Nephron progenitor cell (in vitro differentiated cells): Measurements from ENCODE around the gene PARD3.

ENCODE experiments used
- DNase-seq: peaks from one replicate; pipeline ENCODE4 v3.0.0; 2021
- H3K27ac Mint-ChIP-seq: 2 replicates; pipeline ENCODE4 v1.8.0; 2021; ENCODE audit warnings: mild to moderate bottlenecking, moderate library complexity, mixed read lengths
- H3K27me3 Mint-ChIP-seq: 2 replicates; pipeline ENCODE4 v1.8.0; 2021; ENCODE audit warnings: mild to moderate bottlenecking, low read depth, mixed read lengths; ENCODE audit not compliant: poor library complexity
- H3K36me3 Mint-ChIP-seq: 2 replicates; pipeline ENCODE4 v1.8.0; 2021; ENCODE audit warnings: low read depth, mixed read lengths
- H3K4me1 Mint-ChIP-seq: 2 replicates; pipeline ENCODE4 v1.8.0; 2021; ENCODE audit warnings: mixed read lengths
- H3K4me3 Mint-ChIP-seq: 2 replicates; pipeline ENCODE4 v1.8.0; 2021; ENCODE audit warnings: mild to moderate bottlenecking, moderate library complexity, mixed read lengths
- H3K9me3 Mint-ChIP-seq: 2 replicates; pipeline ENCODE4 v1.8.0; 2021; ENCODE audit warnings: mild to moderate bottlenecking, moderate library complexity, mixed read lengths
- TF ChIP-seq, protein P1 (sequence below): fragments of 200-600 bp; sonication (generic); IDR thresholded peaks from 2 replicates; pipeline ENCODE4 v1.5.0; 2021; ENCODE audit warnings: antibody characterized with exemption

The PARD3 gene

DNA sequence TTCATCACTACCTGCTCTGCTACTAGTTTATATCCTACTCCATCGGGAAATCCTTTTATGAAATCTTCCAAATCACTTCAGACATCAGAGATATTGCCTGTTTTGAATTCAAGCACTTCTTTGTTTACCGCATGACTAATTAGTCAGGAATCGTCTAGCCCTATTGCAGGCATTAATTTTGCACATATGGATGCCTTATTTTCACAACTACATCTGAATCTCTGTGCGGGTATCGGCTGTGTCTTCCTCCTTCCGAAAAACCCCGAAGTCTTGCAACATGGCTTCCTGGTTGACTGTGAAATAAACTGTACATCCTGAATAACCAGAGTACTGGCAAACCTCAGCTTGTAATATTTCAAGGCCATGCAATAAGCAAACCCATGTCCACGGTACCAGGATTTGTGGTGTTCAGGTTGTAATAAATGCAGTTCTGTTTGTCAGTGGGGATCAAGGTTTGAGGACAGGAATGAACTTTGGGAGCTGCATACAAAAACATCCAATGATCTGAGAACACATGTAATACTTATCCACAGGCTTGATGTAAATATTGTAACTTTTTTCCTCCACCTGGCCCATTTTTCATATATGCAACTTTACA, 642.1 kb downstream of the PARD3 start:
- H3K4me1 Mint-ChIP-seq: peaks cover 63% of the 10 kb centered on the region
- H3K27ac Mint-ChIP-seq: no peak overlapping the region
- DNase-seq: no peak
- TF ChIP-seq, protein P1, sequence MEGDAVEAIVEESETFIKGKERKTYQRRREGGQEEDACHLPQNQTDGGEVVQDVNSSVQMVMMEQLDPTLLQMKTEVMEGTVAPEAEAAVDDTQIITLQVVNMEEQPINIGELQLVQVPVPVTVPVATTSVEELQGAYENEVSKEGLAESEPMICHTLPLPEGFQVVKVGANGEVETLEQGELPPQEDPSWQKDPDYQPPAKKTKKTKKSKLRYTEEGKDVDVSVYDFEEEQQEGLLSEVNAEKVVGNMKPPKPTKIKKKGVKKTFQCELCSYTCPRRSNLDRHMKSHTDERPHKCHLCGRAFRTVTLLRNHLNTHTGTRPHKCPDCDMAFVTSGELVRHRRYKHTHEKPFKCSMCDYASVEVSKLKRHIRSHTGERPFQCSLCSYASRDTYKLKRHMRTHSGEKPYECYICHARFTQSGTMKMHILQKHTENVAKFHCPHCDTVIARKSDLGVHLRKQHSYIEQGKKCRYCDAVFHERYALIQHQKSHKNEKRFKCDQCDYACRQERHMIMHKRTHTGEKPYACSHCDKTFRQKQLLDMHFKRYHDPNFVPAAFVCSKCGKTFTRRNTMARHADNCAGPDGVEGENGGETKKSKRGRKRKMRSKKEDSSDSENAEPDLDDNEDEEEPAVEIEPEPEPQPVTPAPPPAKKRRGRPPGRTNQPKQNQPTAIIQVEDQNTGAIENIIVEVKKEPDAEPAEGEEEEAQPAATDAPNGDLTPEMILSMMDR: no peak
- peaks cover 11% of the 10 kb centered on the region for H3K36me3 Mint-ChIP-seq
- H3K4me3 Mint-ChIP-seq: no peak overlapping the region
- peaks cover 12% of the 10 kb centered on the region for H3K9me3 Mint-ChIP-seq
- peaks cover 3% of the 10 kb centered on the region for H3K27me3 Mint-ChIP-seq

DNA sequence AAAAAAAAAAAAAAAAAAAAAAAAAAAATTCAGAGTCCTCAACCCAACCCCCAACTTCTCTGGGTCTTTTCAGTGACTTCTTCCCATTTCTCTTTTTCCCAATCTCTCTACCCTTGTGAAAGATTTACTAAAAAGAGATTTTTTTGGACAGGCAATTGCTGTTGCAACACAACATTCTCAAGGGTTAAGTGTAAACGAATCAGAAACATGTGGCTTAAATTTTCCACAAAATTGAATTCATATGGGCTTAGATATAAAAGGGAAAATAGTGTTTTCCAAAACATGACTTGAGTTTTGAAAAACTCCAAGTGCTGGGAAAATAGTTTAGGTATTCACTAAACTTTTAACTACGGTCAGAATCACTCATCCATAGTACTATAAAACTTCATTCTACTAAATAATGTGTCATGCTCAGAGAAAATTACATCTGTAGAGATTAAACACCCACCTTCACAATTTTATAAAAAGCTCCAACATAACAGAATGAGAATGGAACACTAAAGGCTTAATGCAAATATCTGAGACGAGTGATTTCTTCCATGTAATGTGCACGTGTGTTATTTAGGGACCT, 643.1 kb downstream of the PARD3 start:
- peaks cover 3% of the 10 kb centered on the region for H3K27me3 Mint-ChIP-seq
- no peak overlapping the region for H3K27ac Mint-ChIP-seq
- peaks cover 63% of the 10 kb centered on the region for H3K4me1 Mint-ChIP-seq
- H3K36me3 Mint-ChIP-seq: peaks cover 11% of the 10 kb centered on the region
- DNase-seq: no peak
- no peak overlapping the region for H3K4me3 Mint-ChIP-seq
- peaks cover 12% of the 10 kb centered on the region for H3K9me3 Mint-ChIP-seq
- TF ChIP-seq, protein P1: no peak

DNA sequence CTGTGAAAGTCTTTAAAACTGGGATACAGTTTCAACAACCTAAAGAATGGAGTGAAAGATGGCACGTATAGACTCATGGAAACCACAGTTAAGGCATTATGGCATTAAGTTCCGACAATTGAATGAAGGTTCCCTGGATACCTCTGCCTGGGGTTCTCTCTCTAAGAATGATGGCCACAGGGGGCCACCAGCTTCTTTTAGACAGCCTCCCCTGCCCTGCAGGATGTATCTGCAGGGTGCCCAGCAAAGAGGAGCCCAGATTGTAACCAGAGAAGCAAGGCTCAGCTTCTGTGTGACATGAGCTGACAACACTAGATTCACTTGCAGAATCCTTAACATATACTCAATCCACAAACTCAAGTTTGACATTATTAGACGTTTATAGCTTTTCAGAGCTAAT, 645.4 kb downstream of the PARD3 start:
- no peak for DNase-seq
- TF ChIP-seq, protein P1: no peak
- peaks cover 11% of the 10 kb centered on the region for H3K36me3 Mint-ChIP-seq
- peaks cover 3% of the 10 kb centered on the region for H3K27me3 Mint-ChIP-seq
- peaks cover 72% of the 10 kb centered on the region for H3K4me1 Mint-ChIP-seq
- H3K27ac Mint-ChIP-seq: no peak overlapping the region
- H3K9me3 Mint-ChIP-seq: peaks cover 12% of the 10 kb centered on the region
- no peak overlapping the region for H3K4me3 Mint-ChIP-seq

DNA sequence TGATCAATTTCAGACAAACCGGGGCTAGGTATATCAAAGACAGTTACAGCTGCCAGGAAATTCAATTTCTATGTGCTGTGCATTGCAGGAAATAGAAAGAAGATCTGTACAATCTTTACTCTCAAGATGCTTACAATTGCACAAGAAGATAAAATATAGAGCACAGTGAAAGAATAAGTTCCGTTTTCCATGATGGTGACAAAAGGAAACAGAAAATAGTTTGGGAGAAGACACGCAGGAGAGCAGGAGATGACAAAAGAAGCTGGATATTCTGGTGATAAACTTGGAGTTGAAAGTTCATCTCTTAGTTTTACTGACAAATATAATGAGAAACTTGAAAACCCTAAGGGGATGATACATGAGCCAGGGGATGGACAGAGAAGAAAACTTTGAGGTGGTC, 646.0 kb downstream of the PARD3 start:
- H3K4me1 Mint-ChIP-seq: peaks cover 74% of the 10 kb centered on the region
- TF ChIP-seq, protein P1: no peak
- DNase-seq: no peak
- H3K27ac Mint-ChIP-seq: no peak overlapping the region
- H3K27me3 Mint-ChIP-seq: peaks cover 3% of the 10 kb centered on the region
- peaks cover 11% of the 10 kb centered on the region for H3K36me3 Mint-ChIP-seq
- peaks cover 12% of the 10 kb centered on the region for H3K9me3 Mint-ChIP-seq
- no peak overlapping the region for H3K4me3 Mint-ChIP-seq

DNA sequence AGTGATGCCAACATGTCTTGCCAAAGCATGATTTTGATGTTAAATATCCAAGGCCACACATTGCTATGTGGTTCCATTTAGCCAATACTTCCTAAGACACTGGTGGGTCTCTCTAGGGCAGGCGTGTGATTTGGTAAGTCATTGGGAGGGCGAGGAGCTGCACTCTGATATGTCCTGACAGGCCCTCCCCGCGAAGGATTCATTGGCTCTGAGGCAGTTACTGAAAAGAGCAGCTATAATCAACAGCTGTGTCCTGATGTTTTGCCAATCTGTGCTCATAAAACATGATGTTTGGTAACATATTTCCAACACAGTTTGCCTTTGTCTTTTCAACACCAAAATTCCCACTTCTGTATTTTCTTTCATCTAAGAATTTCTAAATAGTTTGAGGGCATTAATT, 646.7 kb downstream of the PARD3 start:
- Mint-ChIP-seq H3K4me3 (no peak overlapping the region), H3K27me3 (peaks cover 3% of the 10 kb centered on the region), H3K27ac (no peak overlapping the region), H3K4me1 (peaks cover 76% of the 10 kb centered on the region), H3K9me3 (peaks cover 12% of the 10 kb centered on the region), H3K36me3 (peaks cover 15% of the 10 kb centered on the region)
- no peak for DNase-seq
- TF ChIP-seq, protein P1: no peak

DNA sequence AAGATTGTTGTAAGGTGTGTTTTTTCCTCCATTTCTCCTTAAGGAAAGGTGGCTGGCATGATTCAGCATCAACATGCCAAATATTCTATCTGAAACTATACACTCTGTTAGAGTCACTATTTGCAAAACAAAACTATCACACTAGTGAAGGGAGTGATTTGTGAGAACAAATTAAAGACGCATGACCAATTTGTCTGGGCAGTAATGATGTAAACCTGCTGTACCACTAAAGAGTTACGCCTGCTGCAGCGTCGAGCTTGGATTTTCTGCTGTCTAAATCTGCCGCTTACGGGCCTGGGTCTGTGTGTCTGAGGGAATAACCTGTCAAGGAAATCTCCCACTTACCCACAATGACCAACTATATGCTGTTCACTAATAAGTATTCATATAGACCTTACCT, 648.3 kb downstream of the PARD3 start:
- Mint-ChIP-seq H3K27me3 (peaks cover 3% of the 10 kb centered on the region), H3K36me3 (peaks cover 26% of the 10 kb centered on the region), H3K9me3 (peaks cover 12% of the 10 kb centered on the region), H3K4me1 (peaks cover 72% of the 10 kb centered on the region), H3K4me3 (no peak overlapping the region), H3K27ac (peak overlapping the region; percentile 73)
- no peak for DNase-seq
- TF ChIP-seq, protein P1: no peak
